ENCODE measurements around the gene NCEH1.

DNA sequence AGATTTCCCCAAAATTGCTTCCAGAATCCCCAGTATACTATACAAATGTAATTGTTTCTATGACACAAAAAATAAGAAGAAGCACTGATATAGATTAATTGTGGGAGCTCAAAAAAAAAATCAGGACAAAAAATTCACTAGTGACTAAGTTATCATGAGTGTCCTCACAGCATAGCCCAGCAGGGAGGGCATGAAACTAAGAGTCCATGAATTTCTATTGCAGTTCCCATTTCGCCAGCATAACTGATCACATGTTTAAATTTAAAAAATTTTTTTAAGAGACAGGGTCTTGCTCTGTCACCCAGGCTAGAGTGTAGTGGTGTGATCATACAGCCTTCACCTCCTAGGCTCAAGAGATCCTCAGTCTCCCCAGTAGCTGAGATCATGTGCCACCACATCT is 10.6 kb downstream of the NCEH1 start:
- TF ChIP-seq, protein P1, sequence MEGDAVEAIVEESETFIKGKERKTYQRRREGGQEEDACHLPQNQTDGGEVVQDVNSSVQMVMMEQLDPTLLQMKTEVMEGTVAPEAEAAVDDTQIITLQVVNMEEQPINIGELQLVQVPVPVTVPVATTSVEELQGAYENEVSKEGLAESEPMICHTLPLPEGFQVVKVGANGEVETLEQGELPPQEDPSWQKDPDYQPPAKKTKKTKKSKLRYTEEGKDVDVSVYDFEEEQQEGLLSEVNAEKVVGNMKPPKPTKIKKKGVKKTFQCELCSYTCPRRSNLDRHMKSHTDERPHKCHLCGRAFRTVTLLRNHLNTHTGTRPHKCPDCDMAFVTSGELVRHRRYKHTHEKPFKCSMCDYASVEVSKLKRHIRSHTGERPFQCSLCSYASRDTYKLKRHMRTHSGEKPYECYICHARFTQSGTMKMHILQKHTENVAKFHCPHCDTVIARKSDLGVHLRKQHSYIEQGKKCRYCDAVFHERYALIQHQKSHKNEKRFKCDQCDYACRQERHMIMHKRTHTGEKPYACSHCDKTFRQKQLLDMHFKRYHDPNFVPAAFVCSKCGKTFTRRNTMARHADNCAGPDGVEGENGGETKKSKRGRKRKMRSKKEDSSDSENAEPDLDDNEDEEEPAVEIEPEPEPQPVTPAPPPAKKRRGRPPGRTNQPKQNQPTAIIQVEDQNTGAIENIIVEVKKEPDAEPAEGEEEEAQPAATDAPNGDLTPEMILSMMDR (IDR thresholded peaks at IDR 0.05): no peak
- no peak for TF ChIP-seq POLR2A (IDR thresholded peaks at IDR 0.05)

Measured in Peyer's patch (tissue), 4 donors.